Measurements from ENCODE around the gene CEP68.
A peak's percentile ranks its signal among the peaks of the same experiment; 100 is the strongest.

DNA sequence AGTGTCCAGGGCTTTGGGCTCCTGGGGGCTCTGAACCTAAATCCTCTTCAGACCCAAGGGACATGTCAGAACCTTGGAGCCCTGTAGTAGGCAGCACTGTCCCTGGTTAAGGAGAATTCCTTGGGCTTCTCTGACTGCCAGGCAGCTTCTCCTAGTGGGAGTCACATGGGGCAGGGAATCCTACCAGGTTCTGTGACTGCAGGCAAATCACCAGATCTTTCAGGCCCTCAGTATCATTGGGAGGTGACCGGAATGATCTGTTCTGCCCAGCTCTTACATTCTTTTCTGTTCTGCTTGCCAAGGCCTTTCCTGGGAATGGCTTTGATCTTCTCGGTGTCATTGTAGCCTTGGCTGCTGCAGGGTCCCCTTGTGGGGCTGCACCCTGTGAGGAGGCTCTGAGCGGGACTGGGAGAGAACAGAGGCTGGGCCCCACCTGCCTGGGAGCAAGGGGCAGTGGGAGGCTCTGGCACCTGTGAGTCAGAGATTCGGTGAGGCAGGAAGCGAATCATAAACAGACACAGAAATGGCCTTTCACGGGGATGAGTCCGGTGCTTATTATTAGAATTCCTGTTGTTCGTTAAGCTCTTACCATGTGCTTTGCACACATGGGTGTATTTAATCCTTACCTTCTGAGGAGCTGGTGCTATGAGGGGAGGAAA, 14.1 kb downstream of the CEP68 start:
- TF ChIP-seq, protein P1, sequence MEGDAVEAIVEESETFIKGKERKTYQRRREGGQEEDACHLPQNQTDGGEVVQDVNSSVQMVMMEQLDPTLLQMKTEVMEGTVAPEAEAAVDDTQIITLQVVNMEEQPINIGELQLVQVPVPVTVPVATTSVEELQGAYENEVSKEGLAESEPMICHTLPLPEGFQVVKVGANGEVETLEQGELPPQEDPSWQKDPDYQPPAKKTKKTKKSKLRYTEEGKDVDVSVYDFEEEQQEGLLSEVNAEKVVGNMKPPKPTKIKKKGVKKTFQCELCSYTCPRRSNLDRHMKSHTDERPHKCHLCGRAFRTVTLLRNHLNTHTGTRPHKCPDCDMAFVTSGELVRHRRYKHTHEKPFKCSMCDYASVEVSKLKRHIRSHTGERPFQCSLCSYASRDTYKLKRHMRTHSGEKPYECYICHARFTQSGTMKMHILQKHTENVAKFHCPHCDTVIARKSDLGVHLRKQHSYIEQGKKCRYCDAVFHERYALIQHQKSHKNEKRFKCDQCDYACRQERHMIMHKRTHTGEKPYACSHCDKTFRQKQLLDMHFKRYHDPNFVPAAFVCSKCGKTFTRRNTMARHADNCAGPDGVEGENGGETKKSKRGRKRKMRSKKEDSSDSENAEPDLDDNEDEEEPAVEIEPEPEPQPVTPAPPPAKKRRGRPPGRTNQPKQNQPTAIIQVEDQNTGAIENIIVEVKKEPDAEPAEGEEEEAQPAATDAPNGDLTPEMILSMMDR (IDR thresholded peaks at IDR 0.05) = peak in 1 of 2 donors; percentile 12
- TF ChIP-seq POLR2AphosphoS5 (IDR thresholded peaks at IDR 0.05) (no peak), EP300 (IDR thresholded peaks at IDR 0.05) (no peak)
